ENCODE measurements around the gene ASTL.
"Not testable (repeated sequence)": the region's sequence is repeated elsewhere in the genome, so short reads cannot be mapped to it uniquely, and the experiment has no call there.

The ASTL gene

DNA sequence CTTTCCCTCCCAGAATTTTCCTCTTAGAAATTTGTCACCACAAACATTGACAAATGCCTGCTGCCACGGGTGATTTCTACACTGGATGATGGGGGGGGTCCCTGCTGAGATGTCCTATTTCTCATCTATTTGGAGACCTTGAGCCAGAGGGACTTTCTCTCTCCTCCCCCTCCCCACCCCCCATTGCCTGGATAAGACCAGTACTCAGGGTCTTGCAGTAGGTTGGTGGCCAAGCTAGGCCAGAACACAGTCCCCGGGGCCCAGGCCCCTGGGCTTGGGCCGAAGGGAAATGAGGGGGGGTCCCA, 7.5 kb upstream of the ASTL start:
- Histone ChIP-seq H3K27ac (ENCODE audit: low read length) (no peak overlapping the region), H3K4me1 (ENCODE audit: control insufficient read depth, insufficient read depth, low read length) (peaks cover 11% of the 10 kb centered on the region)
- WGBS (ENCODE audit: insufficient coverage, insufficient read length): no CpG with 5 or more reads among the region's 3 CpGs

DNA sequence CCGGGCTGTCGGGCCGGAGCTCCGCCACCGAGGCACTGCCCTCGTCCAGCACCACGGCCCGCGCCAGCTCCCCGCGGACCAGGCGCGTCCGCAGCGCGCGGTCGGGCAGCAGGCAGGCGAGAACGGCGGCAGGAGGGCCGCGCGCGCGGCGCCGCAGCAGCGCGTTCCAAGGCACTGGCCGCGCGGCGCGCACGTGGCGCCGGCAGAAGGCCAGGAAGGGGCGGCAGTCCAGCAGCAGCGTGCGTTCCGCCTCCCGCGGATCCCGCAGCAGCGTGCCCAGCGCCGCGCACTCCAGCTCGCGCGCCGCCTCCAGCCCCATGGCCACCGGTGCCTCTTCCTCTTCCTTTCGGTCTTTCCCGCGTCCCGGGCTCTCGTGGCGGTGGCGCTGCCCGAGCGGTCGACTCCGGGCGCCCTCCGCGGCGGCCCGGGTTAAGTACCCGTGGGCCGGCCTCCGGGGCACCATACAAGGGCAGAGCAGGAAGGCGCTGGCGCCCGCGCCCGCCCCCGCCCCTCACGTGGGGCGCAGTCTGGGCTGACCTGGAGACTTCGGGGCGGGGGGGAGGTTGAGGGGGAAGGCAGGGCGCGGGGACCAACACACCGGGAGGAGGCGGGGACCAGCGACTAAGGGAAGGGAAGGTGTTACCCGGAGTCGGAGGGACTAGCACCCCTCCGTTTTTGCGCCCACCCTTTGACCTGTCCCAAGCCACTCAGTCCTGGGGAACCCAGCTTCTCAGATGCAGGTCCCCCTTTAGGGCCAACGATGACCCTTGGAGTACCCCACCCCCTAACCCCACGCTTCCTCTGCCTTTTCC, 6.9 kb upstream of the ASTL start, which contains the start of gene DUSP2:
DUSP2 (minus strand) TSS at position 405 of the 812 bp plus-strand sequence; CDS start at position 319, 86 bp downstream.
- peaks cover 3% of the 10 kb centered on the region; the same call in 1 of the 2 replicates for H3K36me3 ChIP-seq (ENCODE audit: control insufficient read depth, insufficient read depth, low read length)
- H3K27ac ChIP-seq (ENCODE audit: low read length): no peak within 1 kb of the TSS
- no peaks in the 10 kb centered on the region for H3K9me3 ChIP-seq (ENCODE audit: control insufficient read depth, insufficient read depth, low read length)
- H3K27me3 ChIP-seq (ENCODE audit: control insufficient read depth, insufficient read depth, low read length): no peaks in the 10 kb centered on the region; the same call in 1 of the 2 replicates
- DNase-seq (ENCODE audit: low read depth, low spot score): no peak
- no CpG with 5 or more reads among the region's 94 CpGs for WGBS (ENCODE audit: insufficient coverage, insufficient read length)
- H3K4me1 ChIP-seq (ENCODE audit: control insufficient read depth, insufficient read depth, low read length): peaks cover 11% of the 10 kb centered on the region
- H3K4me3 ChIP-seq (ENCODE audit: low read length): peak within 1 kb of the TSS; percentile 55; the same call in 1 of the 2 replicates

More for the DNA sequence above, 7.5 kb upstream of the ASTL start:
- Histone ChIP-seq H3K9me3 (ENCODE audit: control insufficient read depth, insufficient read depth, low read length) (no peaks in the 10 kb centered on the region), H3K27me3 (ENCODE audit: control insufficient read depth, insufficient read depth, low read length) (no peaks in the 10 kb centered on the region; the same call in 1 of the 2 replicates), H3K36me3 (ENCODE audit: control insufficient read depth, insufficient read depth, low read length) (peaks cover 3% of the 10 kb centered on the region; the same call in 1 of the 2 replicates), H3K4me3 (ENCODE audit: low read length) (no peak overlapping the region; the same call in 1 of the 2 replicates)
- no peak for DNase-seq (ENCODE audit: low read depth, low spot score)

DNA sequence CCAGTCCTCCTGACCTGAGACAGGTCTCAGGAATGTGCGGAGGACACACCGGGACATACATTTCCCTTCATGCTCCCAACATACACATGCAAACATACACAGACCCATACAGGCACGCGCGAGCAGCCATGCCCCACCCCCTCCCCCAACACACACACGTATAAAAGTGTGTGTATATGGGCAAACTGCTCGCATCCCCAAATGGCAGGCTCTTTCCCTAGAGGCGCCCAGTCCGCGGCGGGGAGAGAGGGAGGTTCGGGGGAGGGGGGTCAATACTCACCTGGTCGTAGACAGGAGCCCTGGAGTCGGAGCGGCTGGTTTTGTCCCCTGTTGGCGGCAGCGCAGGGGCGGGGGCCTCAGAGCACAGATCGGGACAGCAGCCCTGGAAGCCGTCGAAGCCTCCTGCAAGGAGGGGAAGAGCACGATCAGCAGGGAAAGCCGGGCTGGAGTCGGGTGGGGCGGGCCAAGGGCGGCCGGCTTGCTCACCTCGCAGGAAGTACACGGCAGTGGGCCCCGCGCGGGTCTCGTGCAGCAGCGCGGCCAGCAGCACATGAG, 6.3 kb upstream of the ASTL start:
- Histone ChIP-seq H3K27me3 (ENCODE audit: control insufficient read depth, insufficient read depth, low read length) (no peaks in the 10 kb centered on the region; the same call in 1 of the 2 replicates), H3K4me3 (ENCODE audit: low read length) (peak overlapping the region; percentile 55; the same call in 1 of the 2 replicates), H3K9me3 (ENCODE audit: control insufficient read depth, insufficient read depth, low read length) (no peaks in the 10 kb centered on the region), H3K36me3 (ENCODE audit: control insufficient read depth, insufficient read depth, low read length) (peaks cover 3% of the 10 kb centered on the region; the same call in 1 of the 2 replicates), H3K4me1 (ENCODE audit: control insufficient read depth, insufficient read depth, low read length) (peaks cover 11% of the 10 kb centered on the region), H3K27ac (ENCODE audit: low read length) (no peak overlapping the region)
- no CpG with 5 or more reads among the region's 35 CpGs for WGBS (ENCODE audit: insufficient coverage, insufficient read length)
- no peak for DNase-seq (ENCODE audit: low read depth, low spot score)

DNA sequence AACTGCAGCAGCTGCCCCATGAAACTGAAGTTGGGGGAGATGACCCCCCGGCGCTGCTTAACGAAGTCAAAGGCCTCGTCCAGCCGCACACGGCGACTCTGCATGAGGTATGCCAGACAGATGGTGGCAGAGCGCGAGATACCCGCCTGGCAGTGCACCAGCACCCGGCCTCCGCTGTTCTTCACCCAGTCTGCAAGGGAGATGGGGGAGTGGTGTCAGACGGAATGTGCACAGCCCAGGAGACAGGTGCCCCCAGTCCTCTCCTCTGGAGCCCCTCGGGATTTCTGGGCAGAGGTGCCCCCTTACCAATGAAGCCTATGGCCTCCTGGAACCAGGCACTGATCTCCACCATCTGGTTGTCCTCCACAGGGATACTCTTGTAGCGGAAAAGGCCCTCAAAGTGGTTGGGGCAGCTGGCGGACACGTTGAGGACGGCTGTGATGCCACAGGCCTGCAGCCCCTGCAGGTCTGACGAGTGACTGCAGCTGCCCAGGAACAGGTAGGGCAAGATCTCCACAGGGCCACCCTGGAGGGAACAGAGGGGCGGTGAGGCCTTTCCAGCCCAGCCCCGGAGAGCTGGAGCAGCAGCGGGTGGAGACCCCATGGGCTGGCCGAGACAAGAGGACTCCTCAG, 5.7 kb upstream of the ASTL start:
- H3K36me3 ChIP-seq (ENCODE audit: control insufficient read depth, insufficient read depth, low read length): peaks cover 3% of the 10 kb centered on the region; the same call in 1 of the 2 replicates
- no CpG with 5 or more reads among the region's 23 CpGs for WGBS (ENCODE audit: insufficient coverage, insufficient read length)
- peak overlapping the region; percentile 55 for H3K4me3 ChIP-seq (ENCODE audit: low read length)
- no peaks in the 10 kb centered on the region; the same call in 1 of the 2 replicates for H3K27me3 ChIP-seq (ENCODE audit: control insufficient read depth, insufficient read depth, low read length)
- peaks cover 10% of the 10 kb centered on the region for H3K4me1 ChIP-seq (ENCODE audit: control insufficient read depth, insufficient read depth, low read length)
- no peak overlapping the region for H3K27ac ChIP-seq (ENCODE audit: low read length)
- no peak for DNase-seq (ENCODE audit: low read depth, low spot score)
- no peaks in the 10 kb centered on the region for H3K9me3 ChIP-seq (ENCODE audit: control insufficient read depth, insufficient read depth, low read length)

DNA sequence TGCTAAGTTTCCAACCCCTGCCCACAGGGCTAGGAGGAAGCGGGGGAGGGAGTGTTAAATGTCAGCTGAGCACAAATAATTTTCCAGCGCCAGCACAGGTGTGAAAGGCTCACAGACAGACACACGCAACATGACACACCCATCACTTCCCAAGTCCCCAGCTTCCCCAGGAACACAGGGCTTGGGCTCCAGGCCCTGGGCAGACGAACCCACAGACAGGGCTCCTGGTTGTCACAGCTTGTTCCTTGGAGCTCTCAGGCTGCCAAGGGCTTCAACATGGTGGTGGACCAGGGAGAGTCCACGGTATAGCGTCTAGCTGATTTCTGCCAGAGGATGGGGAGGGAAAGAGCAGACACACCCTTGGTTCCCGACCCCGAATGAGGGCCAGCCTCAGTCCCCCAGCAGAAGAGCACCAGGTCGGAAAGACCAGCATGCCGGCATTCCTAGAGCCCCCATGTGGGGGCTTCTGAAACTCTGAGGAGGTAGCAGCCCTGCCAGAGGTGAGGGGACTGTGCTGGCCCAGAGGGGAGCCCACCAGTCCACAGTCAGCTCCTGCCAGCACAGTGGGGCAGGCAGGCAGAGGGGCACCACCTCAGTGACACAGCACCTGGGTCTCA, 5.0 kb upstream of the ASTL start:
- no CpG with 5 or more reads among the region's 10 CpGs for WGBS (ENCODE audit: insufficient coverage, insufficient read length)
- Histone ChIP-seq H3K9me3 (ENCODE audit: control insufficient read depth, insufficient read depth, low read length) (no peaks in the 10 kb centered on the region), H3K27me3 (ENCODE audit: control insufficient read depth, insufficient read depth, low read length) (no peaks in the 10 kb centered on the region; the same call in 1 of the 2 replicates), H3K27ac (ENCODE audit: low read length) (no peak overlapping the region), H3K36me3 (ENCODE audit: control insufficient read depth, insufficient read depth, low read length) (peaks cover 3% of the 10 kb centered on the region; the same call in 1 of the 2 replicates), H3K4me1 (ENCODE audit: control insufficient read depth, insufficient read depth, low read length) (peaks cover 6% of the 10 kb centered on the region), H3K4me3 (ENCODE audit: low read length) (no peak overlapping the region)
- DNase-seq (ENCODE audit: low read depth, low spot score): no peak

DNA sequence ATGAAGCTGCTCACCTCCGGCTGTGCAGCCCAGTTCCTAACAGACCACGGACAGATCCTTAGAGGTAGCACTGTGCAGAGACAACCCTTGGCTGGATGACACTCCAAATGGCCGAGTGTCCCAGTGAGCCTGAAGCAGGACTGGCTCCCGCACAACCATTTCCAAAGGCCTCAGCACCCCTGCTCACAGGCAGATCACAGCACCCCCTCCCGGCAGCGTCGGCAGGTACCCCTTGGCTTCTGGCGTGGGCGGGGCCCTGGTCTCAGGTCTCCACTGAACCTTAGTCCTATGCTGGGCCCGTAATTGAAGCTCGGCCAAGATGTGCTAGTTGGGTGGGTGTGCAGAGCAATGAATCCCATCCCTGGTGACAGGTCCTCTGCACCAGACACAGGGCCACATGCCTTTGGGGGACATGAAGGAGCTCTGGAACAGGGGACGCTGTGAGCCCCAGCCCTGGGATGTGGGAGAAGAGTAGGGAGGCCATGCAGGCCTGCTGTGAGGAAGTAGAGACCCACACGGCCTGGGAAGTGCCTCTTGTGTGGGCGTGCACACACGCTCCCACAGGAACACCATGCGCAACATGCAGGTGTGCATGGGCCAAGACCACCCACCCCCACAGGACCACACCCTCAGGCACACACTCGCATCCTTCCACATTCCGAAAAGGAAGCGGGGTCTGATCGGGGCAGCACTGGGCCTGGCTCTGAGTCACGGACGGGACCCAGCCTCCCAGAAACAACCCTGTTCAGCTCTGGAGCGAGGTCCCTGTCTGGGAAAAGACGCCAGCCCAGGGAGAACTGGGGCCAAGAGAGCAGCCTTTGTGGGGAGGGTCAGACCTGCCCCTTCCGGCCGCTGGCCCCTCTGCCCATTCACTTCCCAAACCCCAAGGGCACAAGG, 4.2 kb upstream of the ASTL start:
- WGBS (ENCODE audit: insufficient coverage, insufficient read length): no CpG with 5 or more reads among the region's 26 CpGs
- Histone ChIP-seq H3K27ac (ENCODE audit: low read length) (no peak overlapping the region), H3K9me3 (ENCODE audit: control insufficient read depth, insufficient read depth, low read length) (no peaks in the 10 kb centered on the region), H3K36me3 (ENCODE audit: control insufficient read depth, insufficient read depth, low read length) (peaks cover 3% of the 10 kb centered on the region; the same call in 1 of the 2 replicates), H3K4me3 (ENCODE audit: low read length) (no peak overlapping the region), H3K27me3 (ENCODE audit: control insufficient read depth, insufficient read depth, low read length) (no peaks in the 10 kb centered on the region; the same call in 1 of the 2 replicates), H3K4me1 (ENCODE audit: control insufficient read depth, insufficient read depth, low read length) (peaks cover 4% of the 10 kb centered on the region)
- DNase-seq (ENCODE audit: low read depth, low spot score): no peak

DNA sequence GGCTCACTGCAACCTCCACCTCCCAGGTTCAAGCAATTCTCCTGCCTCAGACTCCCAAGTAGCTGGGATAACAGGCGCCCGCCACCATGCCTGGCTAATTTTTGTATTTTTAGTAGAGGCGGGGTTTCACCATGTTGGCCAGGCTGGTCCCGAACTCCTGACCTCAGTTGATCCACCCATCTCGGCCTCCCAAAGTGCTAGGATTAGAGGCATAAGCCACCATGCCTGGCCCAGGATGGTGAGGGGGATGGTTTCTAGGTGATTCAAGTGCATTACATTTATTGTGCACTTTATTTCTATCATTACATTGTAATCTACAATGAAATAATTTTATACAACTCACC, 3.3 kb upstream of the ASTL start:
- WGBS (ENCODE audit: insufficient coverage, insufficient read length): no CpG with 5 or more reads among the region's 5 CpGs
- not testable (repeated sequence) for H3K36me3 ChIP-seq (ENCODE audit: control insufficient read depth, insufficient read depth, low read length); H3K27ac ChIP-seq (ENCODE audit: low read length); H3K27me3 ChIP-seq (ENCODE audit: control insufficient read depth, insufficient read depth, low read length); H3K4me3 ChIP-seq (ENCODE audit: low read length); H3K4me1 ChIP-seq (ENCODE audit: control insufficient read depth, insufficient read depth, low read length); DNase-seq (ENCODE audit: low read depth, low spot score); H3K9me3 ChIP-seq (ENCODE audit: control insufficient read depth, insufficient read depth, low read length)

DNA sequence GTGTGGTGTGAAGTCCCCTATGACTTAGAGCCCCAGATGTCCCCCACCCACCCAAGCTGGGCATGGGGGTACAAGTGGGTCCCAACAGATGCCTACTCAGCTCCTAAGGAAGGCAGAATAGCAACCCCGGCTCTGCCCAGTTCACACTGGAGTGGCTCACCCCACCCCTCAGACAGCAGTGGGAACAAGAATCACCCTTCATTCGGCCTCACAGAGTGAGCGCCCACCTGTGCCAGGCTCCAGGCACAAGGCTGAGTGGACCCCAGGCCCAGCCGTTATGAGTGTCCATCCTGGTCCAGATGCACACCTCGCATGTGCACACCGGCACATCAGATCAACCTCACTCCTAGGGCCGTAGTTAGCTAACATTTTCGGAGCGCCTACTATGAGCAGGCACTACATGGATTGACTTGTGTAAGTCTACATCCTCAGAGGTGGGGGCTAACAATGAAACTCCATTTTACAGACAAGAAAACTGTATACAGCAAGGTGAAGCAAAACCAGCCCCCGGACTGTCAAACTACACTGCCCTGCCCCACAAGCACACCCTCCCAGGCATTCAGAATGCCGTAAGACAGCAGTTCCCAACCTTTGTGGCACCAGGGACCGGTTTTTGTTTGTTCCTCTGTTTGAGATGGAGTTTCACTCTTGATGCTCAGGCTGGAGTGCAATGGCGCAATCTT, 2.8 kb upstream of the ASTL start:
- no peaks in the 10 kb centered on the region; the same call in 1 of the 2 replicates for H3K27me3 ChIP-seq (ENCODE audit: control insufficient read depth, insufficient read depth, low read length)
- H3K36me3 ChIP-seq (ENCODE audit: control insufficient read depth, insufficient read depth, low read length): peaks cover 3% of the 10 kb centered on the region; the same call in 1 of the 2 replicates
- no peak overlapping the region for H3K4me3 ChIP-seq (ENCODE audit: low read length)
- no peak overlapping the region for H3K27ac ChIP-seq (ENCODE audit: low read length)
- DNase-seq (ENCODE audit: low read depth, low spot score): no peak
- no CpG with 5 or more reads among the region's 13 CpGs for WGBS (ENCODE audit: insufficient coverage, insufficient read length)
- H3K9me3 ChIP-seq (ENCODE audit: control insufficient read depth, insufficient read depth, low read length): no peaks in the 10 kb centered on the region
- peaks cover 4% of the 10 kb centered on the region for H3K4me1 ChIP-seq (ENCODE audit: control insufficient read depth, insufficient read depth, low read length)

DNA sequence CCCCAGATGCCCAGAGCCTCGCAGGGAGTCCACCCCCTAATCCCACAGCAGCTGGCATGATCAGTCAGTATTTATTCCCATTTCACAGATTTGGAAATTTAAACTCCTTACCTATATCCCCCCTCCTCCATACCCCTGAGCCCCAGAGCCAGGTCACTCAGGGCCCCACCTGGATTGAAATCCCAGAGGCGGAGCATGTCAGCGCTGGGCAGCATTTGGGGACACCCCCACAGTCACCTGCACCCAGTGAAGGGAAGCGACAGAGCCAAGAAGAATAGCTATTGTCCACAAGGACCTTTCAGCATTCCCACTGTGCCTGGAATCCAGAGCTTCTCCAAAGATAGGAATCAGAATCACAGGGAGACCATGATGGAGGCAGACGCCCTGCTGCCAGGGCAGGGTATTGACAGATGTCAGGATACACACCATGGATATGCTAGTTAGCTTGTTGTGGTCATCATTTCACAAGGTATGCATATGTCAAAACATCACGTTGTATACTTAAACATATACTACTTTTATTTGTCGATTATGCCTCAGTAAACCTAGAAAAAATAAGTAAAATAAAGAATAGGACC, 968 bp upstream of the ASTL start:
- Histone ChIP-seq H3K36me3 (ENCODE audit: control insufficient read depth, insufficient read depth, low read length) (peaks cover 3% of the 10 kb centered on the region; the same call in 1 of the 2 replicates), H3K9me3 (ENCODE audit: control insufficient read depth, insufficient read depth, low read length) (no peaks in the 10 kb centered on the region), H3K4me1 (ENCODE audit: control insufficient read depth, insufficient read depth, low read length) (peaks cover 3% of the 10 kb centered on the region), H3K27me3 (ENCODE audit: control insufficient read depth, insufficient read depth, low read length) (no peaks in the 10 kb centered on the region), H3K4me3 (ENCODE audit: low read length) (no peak overlapping the region), H3K27ac (ENCODE audit: low read length) (no peak overlapping the region)
- no peak for DNase-seq (ENCODE audit: low read depth, low spot score)
- no CpG with 5 or more reads among the region's 7 CpGs for WGBS (ENCODE audit: insufficient coverage, insufficient read length)
